Keratinocyte (primary cell): ENCODE measurements around the gene THRAP3.

Source experiments
- CTCF ChIP-seq, 3 experiments: IDR thresholded peaks in 1 of 3; conservative IDR thresholded peaks in 1 of 3; optimal IDR thresholded peaks in 1 of 3; 2 replicates in 2 of 3; 3 replicates in 1 of 3; pipeline versions ENCODE3 to v1.5.1; 2011; ENCODE audit warnings: low read length in 3 of 3, mild to moderate bottlenecking in 3 of 3, moderate library complexity in 2 of 3, control low read depth in 1 of 3, inconsistent platforms in 1 of 3; ENCODE audit not compliant: insufficient read depth in 2 of 3; ENCODE audit errors: extremely low read depth in 1 of 3
- EZH2 ChIP-seq: IDR thresholded peaks from one replicate; pipeline ENCODE4 v1.6.1; 2012; ENCODE audit warnings: inconsistent platforms, mild to moderate bottlenecking, low read length, moderate library complexity

- TF ChIP-seq CTCF (optimal IDR thresholded peaks at IDR 0.05 in 1 of 3, IDR thresholded peaks at IDR 0.05 in 1 of 3, conservative IDR thresholded peaks at IDR 0.05 in 1 of 3; ENCODE audit: extremely low read depth in 1 of 3, insufficient read depth in 2 of 3, low read length in 3 of 3) (no peak), EZH2 (no peak)
These were observed 40.9 kb upstream of the THRAP3 start for GRCh38 chr1:36183309-36183856.
